RCC 7860 (cell line): ENCODE results near the gene SLC6A3.

ENCODE experiments used
- DNase-seq: peaks from one replicate; pipeline ENCODE4 v3.0.0-alpha.2; 2015; ENCODE audit warnings: low spot score
- FAIRE-seq: peaks from 2 replicates; lab custom pipeline; 2012; peaks lifted over from hg19 to GRCh38; lab: Jason Lieb, UNC

SLC6A3 gene

DNA sequence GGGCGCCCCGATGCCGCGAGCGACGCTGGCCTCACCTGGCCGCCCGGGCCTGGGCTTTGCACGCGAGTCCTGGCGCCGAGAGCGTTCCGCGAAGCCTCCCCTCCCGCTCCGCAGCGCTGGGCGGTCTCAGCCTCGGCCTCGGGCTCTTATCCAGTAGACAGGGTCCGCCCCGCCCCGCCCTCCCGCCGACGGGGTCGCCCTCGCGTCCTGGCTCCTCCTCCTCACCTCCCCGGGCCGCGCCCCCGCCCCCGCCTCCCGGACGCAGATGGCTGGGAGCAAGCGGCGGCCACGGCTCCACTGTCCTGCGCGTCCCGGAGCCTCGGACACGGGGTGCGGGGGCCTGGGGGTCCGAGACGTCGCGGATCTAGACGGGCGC is at the start of gene SLC6A3:
Gene SLC6A3, minus strand, starts transcription at position 128 of the 376 bp plus-strand sequence. CDS start 2,243 bp downstream, outside the sequence.
- FAIRE-seq (no peak), DNase-seq (no peak)

DNA sequence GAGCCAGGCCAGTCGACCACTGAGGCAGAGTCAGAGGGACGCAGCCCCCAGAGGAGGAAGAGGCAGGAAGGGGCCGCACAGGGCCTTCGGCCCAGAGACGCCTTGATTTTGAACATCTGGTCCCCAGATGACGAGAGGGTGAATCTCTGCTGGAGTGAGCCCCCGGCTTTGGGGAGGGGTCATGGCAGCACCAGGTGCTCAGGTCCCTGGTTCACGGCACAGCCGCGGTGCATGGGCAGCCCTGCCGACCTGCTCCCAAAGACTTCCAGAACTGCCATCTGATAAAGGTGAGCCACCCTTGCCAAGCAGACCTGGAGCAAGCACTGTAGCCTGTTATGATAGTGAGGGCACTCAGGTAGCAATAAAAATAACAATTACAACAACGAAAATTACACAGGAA is 48.7 kb upstream of the SLC6A3 start:
- DNase-seq (no peak), FAIRE-seq (no peak)

DNA sequence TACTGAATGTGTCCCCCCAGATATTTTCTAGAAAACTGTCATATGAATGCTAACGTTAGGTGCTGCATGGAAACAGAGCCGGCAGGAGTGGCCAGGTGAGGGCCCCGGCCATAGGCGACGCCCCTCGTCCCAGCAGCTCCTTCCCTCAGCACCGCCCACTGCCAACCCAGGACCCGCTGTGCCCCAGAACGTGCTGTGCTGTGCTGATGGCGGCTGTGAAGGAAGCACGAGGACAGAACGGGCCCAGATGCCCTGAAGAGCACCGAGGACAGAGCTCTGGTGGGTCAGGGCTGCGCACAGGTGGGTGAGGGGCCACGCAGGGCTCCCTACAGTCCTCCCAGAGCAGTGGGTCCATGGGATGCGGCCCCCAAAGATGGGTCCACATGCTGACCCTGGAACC is 48.2 kb upstream of the SLC6A3 start:
- FAIRE-seq: no peak
- no peak for DNase-seq

DNA sequence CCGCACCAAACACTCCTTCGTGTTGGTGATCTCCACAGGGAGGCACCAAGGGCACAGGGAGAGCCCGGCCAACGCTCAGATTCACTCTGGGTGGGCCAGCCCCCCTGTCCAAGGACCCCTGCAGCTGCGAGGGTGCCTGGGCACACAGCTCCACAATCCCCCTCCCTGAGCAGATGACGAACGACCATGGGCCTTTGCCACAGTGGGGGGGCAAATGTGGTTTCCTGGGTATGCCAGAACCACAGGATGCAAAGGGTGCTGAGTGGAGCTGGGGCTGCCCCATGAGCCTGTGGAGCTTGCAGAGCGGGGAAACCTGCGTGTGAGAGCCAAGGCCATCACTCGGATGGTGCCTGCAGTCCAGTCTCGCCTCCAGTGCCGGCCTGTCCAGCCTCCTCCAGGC is 47.5 kb upstream of the SLC6A3 start:
- FAIRE-seq: no peak

DNA sequence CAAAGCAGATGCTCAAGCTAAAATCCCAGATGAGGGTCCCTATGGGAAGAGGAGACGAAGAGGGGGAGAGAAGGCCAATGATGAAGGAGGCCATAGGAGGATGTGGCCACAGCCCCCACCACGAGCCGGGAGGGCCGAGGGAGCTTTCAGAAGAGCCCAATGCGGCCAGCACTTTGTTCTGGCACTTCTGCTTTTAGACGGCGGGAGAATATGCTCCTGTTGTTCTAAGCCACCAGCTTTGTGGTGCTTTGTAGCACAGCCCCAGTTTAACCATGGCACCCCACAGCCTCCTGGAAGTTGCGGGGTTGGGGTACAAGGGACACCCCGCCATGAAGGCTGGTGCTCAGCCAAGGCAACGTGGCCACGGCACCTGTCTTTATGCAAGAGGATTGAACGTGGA is 45.1 kb upstream of the SLC6A3 start:
- FAIRE-seq (no peak), DNase-seq (no peak)

More for the DNA sequence above, 47.5 kb upstream of the SLC6A3 start:
- DNase-seq: no peak

DNA sequence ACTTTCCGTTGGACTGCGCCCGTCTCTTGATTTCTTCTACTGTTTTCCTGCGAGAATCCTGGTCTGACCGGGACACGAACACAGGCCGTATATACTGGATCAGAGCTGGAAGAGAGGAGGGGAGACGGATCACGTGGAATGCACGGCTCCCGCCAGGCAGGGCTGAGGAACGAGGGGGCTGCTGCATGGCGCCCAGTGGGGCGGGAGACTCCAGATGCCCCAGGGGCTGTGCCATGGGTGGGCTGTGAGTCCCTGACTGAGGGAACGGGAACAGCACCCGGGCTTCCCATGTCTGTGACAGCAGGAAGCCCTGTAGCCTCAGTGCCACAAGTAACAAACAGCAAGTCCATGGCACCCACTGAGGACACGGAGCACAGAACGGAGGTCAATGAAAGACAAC is 44.5 kb upstream of the SLC6A3 start:
- no peak for DNase-seq
- FAIRE-seq: no peak

DNA sequence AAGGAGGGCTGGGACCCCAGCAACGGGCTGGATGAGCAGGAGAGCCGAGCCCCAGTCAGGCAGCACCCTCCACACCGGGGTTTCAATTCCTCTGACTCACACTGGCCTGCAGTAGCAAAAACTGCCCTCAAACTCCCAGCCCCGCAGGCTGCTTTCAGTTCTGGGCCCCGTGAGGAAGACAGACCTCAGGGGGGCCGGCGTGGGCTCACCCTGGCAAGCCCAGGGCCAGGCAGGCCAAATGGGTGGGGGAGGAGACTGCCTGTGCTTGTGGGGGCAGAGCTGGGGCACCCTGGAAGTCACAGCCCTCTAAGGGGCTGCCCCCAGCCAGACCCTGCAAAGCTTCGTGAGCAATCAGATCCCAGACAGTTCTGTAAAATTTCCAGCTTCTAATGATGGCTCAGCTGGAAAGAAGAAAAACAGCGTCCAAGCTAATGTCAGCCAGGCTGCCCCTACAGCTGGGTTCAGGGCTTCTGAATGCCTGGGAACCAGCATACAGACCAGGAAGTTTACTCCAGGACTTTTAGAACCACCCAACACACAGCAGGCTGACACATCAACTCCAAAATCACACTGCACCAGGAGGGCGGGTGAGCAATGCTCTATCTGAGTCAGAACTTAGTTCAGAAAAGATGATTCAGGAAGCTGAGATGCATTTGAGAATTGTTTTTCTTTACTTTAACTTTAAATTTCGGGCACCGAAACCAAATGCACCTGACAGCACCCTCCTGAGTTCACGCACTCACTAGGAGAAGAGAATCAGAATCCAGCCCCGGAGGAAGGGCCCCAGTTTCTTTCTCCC is 43.8 kb upstream of the SLC6A3 start:
- FAIRE-seq (no peak), DNase-seq (peak; percentile 50)

DNA sequence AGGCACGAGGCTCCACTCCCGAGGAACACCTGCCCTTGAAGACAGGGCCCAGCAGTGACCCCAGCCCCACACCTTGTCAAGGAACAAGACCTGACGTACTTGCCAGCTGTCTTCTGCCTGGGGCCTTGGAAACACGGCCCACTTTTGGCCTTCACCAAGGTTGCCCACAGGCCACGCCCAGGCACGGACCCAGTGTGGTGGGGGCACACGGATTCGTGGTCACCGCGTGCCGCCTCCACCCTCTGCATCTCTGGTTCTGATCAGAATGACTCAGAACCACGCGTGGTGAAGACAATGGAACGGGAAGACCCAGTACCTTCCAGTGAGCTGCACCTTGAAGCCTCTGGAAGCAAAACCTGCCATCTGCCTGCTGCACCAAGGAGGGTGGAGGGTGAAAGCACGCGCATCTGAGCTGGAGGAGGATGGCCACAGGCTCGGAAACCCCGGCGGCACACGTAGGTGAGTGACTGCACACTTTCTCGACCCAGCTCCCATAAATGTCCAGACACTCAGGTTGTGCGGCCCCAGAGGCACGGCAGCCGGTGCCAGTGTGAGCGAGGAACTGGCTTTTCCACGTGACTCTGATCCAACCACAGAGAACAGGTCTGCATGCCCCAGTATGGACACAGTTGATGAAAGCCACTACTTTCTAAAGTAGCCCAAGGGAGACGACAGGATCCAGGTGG is 42.0 kb upstream of the SLC6A3 start:
- DNase-seq: no peak
- FAIRE-seq: no peak

DNA sequence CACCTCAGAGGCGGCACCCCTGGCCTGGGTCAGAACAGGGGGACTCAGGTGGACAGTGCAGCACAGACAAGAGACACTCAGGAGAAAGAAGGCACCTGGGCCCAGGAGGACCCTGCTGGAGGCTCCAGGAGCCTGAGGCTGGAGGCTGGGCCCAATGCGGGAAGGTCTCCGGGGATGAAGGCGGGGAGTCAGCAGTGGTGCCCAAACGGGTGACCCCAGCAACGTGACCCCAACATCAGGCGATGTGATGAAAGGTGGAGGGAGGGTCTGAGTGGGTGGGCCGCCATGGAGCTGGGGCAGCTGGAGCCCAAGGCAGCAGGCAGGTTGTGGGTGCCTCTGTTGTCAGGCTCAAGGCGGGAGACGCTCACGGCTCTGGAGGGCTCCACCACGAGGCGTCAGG is 41.0 kb upstream of the SLC6A3 start:
- no peak for FAIRE-seq
- DNase-seq: no peak

DNA sequence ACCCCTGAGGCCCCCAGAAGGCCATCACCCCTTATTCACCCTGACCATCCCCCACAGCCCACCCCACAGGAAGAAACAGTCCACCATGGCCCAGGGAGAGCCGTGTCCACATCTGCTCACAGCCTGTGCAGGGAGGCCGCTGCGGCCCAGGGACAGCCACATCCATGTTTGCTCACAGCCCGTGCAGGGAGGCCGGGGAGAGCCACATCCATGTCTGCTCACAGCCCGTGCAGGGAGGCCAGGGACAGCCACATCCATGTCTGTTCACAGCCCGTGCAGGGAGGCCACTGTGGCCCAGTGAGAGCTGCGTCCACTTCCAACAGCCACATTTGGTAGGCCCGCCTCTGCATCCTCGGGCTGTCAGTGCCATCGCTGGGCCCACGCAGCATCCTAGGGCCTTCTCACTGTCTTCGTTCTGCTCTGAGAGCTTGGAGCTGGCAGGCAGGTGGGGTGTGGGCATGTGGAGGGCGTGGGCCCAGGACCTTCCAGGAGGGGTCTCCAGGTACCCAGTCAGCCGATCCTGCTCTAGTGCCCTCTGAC is 40.4 kb upstream of the SLC6A3 start:
- no peak for FAIRE-seq

DNA sequence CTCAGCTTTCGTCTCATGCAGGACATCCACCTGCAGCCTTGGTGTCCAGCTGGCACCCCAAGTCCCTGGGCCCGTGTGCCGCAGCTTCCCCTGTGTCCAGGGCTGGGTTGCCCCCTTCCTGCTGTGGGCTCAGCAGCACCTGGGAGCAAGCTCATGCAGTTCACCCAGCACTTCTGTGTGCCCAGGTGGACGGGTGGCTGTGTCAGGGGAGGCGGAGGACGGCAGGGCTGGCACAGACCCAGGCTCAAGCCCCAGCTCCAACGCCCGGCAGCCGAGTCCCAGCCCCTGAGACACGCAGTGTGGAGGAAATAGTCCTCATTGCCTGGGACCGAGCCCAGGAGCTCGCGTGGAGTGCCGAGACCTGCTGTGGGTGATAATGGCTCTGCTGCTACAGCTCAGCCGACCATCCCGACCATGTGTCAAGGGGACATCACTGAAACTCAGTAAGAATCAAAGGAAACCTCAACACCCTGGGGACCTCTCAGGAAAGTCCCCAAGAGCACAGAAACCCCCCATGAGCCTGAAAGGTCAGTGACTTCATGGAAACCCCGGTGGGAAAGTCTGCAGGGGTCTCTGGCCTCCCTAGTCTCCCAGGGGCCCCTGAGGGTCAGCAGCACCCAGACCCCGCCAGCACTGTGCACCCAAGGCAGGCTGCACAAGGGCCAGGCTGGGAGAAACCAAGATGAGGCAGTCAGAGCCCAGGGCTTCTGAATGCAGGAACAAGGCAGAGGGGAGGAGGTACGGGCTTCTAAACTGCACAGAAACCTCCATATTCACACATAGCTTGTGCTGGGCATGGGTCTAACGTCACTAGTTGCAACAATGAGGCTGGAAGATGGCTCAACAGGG is 39.7 kb upstream of the SLC6A3 start:
- DNase-seq: no peak
- no peak for FAIRE-seq

More for the DNA sequence above, 40.4 kb upstream of the SLC6A3 start:
- DNase-seq: no peak

DNA sequence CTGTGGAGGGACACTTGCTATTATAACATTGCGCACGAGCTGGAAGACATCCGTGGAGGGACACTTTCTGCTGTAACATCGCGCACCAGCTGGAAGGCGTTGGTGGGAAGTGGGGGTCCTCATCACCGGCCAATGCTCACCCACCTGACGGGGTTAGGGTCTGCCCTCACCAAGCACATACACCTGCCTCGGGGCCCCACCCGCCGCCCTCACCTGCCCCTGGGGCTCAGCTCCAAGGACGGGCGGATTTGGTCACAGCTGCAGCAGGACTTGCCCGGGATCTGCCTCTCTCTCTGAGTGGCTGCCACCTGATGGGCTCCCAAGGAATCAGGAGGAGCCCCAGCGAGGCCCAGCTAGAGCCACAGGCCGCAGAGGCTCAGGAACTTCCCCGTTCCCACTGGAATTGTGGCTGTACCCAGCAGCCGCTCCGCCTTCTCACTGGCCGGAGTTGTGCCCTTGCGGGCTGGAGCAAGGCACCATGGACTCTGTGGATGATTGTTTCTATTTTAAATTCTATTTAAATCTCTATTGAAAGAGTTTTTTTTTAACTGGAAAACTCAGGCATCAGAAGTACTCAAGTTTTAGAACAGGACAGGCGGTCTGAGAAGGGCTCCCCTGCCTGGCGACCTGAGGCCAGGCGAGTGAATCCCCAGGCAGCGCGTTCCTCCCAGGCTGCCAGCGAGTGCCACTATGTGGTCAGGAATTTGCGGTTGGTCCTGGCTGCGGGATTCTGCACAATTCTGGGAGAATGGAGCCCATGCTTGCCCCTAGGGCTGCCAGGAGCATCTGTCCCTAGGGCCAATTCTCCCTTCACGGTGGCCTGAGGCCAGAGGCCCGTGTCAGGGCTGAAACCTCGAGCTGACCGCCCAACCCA is 38.9 kb upstream of the SLC6A3 start:
- DNase-seq (no peak), FAIRE-seq (no peak)

DNA sequence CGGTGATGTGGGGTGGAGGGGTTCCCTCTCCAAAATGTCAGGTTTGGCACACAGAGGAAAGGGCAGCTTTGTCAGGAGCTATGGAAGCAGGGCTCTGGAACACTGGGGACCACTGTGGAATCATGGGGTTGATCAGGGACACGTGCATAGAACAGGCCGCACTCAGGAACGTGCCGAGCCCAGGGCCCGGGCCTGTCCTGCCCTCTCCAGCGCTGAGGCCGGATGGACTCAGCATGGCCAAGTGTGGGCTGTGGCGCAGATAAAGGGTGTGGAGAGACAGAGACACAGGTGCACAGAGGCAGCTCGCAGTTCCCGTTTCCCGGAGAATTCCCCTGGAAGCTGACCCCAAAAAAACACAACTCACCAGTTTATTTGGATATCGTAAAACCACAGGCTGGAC is 37.8 kb upstream of the SLC6A3 start:
- DNase-seq (no peak), FAIRE-seq (no peak)

DNA sequence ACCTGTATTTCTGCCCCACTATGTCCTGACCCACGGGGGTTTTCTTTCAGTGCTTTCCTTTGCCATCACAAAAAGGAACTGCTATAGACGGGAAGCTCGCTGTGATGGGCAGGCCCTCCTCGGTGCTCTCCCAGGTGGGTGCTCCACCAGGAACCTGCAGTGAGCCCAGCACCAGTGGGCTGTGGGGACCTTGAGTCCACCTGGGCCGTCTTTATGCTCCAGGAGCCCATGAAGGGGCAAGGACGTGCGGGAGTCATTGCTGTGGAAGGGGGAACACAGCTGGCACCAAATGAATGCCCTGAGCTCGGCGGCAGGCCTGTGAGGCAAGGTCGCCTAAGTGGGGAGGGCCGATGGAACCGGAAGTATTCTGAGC is 36.7 kb upstream of the SLC6A3 start:
- FAIRE-seq: no peak

DNA sequence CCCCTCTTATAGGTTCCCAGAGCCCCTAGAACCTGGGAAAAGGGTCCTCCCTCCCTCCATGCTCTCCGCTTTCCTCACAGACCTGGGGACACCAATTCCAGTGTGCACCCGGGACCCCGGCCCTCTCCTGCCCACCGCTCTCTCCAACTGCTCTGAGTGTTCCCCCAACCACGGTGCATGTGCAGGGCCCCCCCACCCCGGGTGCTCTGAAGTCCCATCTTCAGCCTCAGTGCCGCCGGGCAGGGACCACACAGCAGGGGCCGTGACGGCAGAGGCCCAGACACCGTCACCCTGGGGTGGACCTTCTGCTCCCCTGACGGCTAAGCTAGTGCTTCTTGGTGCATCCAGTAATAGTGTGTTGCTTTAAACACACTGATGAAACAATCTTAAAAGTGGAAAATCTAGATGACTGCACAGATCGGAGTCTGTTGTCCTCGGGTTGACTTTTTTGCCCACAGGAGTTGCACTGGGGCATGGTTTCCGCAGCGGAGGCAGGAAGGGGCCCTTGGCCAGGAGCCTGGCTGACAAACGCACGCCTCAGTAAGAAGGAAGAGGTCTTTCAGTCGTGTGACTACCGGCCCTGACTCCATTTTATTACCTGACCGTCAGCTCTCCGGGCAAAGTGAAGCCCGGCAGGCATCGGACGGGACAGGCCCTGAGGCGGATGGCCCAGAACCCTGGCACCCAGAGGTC is 36.2 kb upstream of the SLC6A3 start:
- DNase-seq (no peak), FAIRE-seq (no peak)

More for the DNA sequence above, 36.7 kb upstream of the SLC6A3 start:
- no peak for DNase-seq

DNA sequence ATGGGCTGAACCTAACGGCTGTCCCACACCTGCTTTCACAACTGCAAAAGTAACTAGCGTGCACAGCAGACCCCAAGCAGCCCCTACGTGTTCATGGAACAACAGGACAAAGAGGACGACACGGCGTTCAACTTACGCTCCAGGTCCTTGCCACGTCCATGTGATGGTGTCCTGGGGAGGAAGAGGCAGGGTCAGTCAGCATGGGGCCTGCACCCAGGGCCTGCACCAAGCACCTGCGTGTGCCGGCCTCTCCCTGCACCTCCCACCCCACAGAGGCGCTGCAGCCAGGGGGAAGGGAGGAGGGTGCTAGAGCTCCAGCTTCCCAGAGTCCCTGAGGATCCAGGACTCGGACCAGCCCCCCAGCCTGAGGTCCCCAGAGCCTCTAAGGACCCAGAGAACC is 35.6 kb upstream of the SLC6A3 start:
- DNase-seq (no peak), FAIRE-seq (no peak)

DNA sequence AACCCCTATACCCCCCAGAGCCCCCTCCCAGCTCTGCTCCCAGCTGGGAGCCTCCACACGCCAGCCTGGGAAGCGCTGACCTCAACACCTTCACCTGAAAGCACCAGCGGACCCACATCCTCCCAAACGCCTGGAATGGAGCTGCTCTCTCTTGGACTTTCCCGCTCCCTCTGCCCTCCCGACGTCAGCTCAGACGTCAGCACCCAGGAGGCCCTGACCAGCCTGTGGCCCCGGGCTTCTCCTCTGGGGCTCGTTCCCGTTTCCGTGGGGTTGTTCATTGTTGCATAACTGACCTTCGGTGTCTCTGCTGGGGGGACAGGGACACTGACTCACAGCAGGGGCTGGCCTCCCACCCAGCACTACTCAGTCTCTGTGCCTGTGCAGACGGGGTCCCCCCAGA is 35.0 kb upstream of the SLC6A3 start:
- no peak for FAIRE-seq

DNA sequence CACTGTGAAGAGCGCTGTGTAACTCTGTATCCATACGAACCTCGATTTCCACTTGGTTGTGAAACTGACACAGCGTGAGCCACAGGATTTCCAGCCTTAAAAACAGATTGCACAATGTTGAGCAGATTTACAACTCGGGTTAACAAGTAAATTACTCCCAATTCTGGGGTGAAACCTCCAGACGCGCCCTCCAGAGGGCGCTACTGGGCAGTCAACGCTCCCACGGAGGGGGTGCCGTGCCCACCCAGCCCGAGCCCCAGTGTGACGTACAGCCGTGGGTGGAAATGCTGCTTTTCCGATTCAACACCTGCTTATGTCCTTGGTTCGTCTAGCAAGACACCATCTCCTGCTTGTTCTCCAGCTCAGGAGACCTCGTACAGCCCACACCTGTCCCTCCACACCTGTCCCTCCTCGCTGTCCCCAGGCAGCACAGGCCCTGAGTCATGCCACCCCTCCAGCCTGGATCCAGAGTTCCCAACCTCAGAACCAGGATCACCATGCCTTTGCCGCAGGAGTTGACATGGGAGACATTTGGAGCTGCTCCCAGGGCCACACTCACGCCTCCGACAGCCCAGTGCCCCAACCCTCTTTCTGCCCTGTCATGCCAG is 34.4 kb upstream of the SLC6A3 start:
- no peak for FAIRE-seq

More for the DNA sequence above, 35.0 kb upstream of the SLC6A3 start:
- no peak for DNase-seq

DNA sequence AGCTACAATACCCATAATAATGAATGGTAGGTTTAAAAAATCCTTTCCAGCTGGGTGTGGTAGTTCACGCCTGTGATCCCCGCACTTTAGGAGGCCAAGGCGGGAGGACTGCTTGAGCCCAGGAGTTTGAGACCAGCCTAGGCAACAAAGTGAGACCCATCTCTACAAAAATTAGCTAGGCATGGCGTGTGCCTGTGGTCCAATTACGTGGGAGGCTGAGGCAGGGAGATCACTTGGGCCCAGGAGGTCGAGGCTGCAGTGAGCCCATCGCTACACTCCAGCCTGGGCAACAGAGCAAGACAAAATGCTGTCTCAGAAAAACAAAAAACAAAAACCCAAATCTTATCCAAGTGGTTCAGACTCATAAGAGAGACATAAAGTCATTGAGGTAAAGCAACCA is 33.8 kb upstream of the SLC6A3 start:
- DNase-seq (no peak), FAIRE-seq (no peak)

More for the DNA sequence above, 34.4 kb upstream of the SLC6A3 start:
- DNase-seq: no peak
